Nephron (organoid): ENCODE results near the gene PRMT5.

Experiments used
- H3K27ac Mint-ChIP-seq, 3 experiments: 2 replicates each; pipeline ENCODE4 v1.8.0; 2020; ENCODE audit warnings: mixed read lengths in 3 of 3, mild to moderate bottlenecking in 2 of 3, moderate library complexity in 1 of 3
- H3K27me3 Mint-ChIP-seq: 2 replicates; pipeline ENCODE4 v1.8.0; 2021; ENCODE audit warnings: low read depth, mild to moderate bottlenecking, moderate library complexity, mixed read lengths
- H3K36me3 Mint-ChIP-seq: 2 replicates; pipeline ENCODE4 v1.8.0; 2020; ENCODE audit warnings: low read depth, mixed read lengths
- H3K4me1 Mint-ChIP-seq: 2 replicates; pipeline ENCODE4 v1.8.0; 2020; ENCODE audit warnings: mixed read lengths
- H3K4me3 Mint-ChIP-seq, 3 experiments: 2 replicates each; pipeline ENCODE4 v1.8.0; 2020; ENCODE audit warnings: mild to moderate bottlenecking in 3 of 3, mixed read lengths in 3 of 3, moderate library complexity in 2 of 3
- H3K9me3 Mint-ChIP-seq: 2 replicates; pipeline ENCODE4 v1.8.0; 2020; ENCODE audit warnings: mixed read lengths
- CTCF ChIP-seq, 3 experiments: fragments of 200-600 bp; sonication (generic); IDR thresholded peaks; one replicate each; pipeline ENCODE4 v1.5.0; 2021; ENCODE audit warnings: antibody characterized with exemption in 3 of 3; ENCODE audit not compliant: unreplicated experiment in 3 of 3

PRMT5 gene

GRCh38 chr14:22923746-22924145, 5.4 kb downstream of the PRMT5 start:
- no peaks in the 10 kb centered on the region for H3K9me3 Mint-ChIP-seq
- no peak for TF ChIP-seq CTCF (IDR thresholded peaks at IDR 0.05; ENCODE audit: unreplicated experiment in 3 of 3)
- peaks cover 13% of the 10 kb centered on the region for H3K4me1 Mint-ChIP-seq
- no peak overlapping the region for H3K27ac Mint-ChIP-seq
- H3K27me3 Mint-ChIP-seq = no peaks in the 10 kb centered on the region
- no peak overlapping the region for H3K4me3 Mint-ChIP-seq
- peaks cover 62% of the 10 kb centered on the region for H3K36me3 Mint-ChIP-seq

- Mint-ChIP-seq H3K36me3 (peaks cover 67% of the 10 kb centered on the region), H3K27ac (no peak overlapping the region), H3K4me1 (peaks cover 14% of the 10 kb centered on the region), H3K9me3 (no peaks in the 10 kb centered on the region), H3K27me3 (no peaks in the 10 kb centered on the region), H3K4me3 (no peak overlapping the region)
- TF ChIP-seq CTCF (IDR thresholded peaks at IDR 0.05; ENCODE audit: unreplicated experiment in 3 of 3) = no peak
Observed at GRCh38 chr14:22922294-22922693, 6.9 kb downstream of the PRMT5 start.

- Mint-ChIP-seq H3K27me3 (no peaks in the 10 kb centered on the region), H3K27ac (peak overlapping the region in 2 of 3 experiments; percentile 69 to 98), H3K4me1 (peaks cover 18% of the 10 kb centered on the region), H3K9me3 (no peaks in the 10 kb centered on the region), H3K36me3 (peaks cover 66% of the 10 kb centered on the region), H3K4me3 (peak overlapping the region in 1 of 3 experiments; percentile 8)
- TF ChIP-seq CTCF (IDR thresholded peaks at IDR 0.05; ENCODE audit: unreplicated experiment in 3 of 3) = no peak
Observed at GRCh38 chr14:22920697-22921096, 8.5 kb downstream of the PRMT5 start.

GRCh38 chr14:22919601-22919921, 9.6 kb downstream of the PRMT5 start:
- Mint-ChIP-seq H3K9me3 (no peaks in the 10 kb centered on the region), H3K4me1 (peaks cover 18% of the 10 kb centered on the region), H3K4me3 (peak overlapping the region; percentile 91 to 94 (median 91)), H3K36me3 (peaks cover 70% of the 10 kb centered on the region), H3K27me3 (no peaks in the 10 kb centered on the region), H3K27ac (peak overlapping the region; percentile 98 to 99 (median 99))
- TF ChIP-seq CTCF (IDR thresholded peaks at IDR 0.05; ENCODE audit: unreplicated experiment in 3 of 3) = no peak

- H3K4me1 Mint-ChIP-seq = peaks cover 18% of the 10 kb centered on the region
- peak within 1 kb of the TSS; percentile 98 to 99 (median 99) for H3K27ac Mint-ChIP-seq
- peaks cover 64% of the 10 kb centered on the region for H3K36me3 Mint-ChIP-seq
- no peaks in the 10 kb centered on the region for H3K9me3 Mint-ChIP-seq
- no peaks in the 10 kb centered on the region for H3K27me3 Mint-ChIP-seq
- TF ChIP-seq CTCF (IDR thresholded peaks at IDR 0.05; ENCODE audit: unreplicated experiment in 3 of 3) = no peak
- peak within 1 kb of the TSS; percentile 91 to 94 (median 91) for H3K4me3 Mint-ChIP-seq
Observed at GRCh38 chr14:22918804-22919600, 10.2 kb downstream of the PRMT5 start, which contains the start of gene RBM23. RBM23 (minus strand) TSS chr14:22919149.
